Upper lobe of left lung (tissue), 4 donors: ENCODE data around the gene CUX1.

Experiments used
- CTCF ChIP-seq, 6 experiments: fragments of 450-650 bp in 4 of 6; fragments of 200-600 bp in 2 of 6; sonication (generic) in 2 of 6; IDR thresholded peaks; one replicate each; pipeline ENCODE4 v1.5.1; 2016 to 2019; ENCODE audit warnings: antibody characterized with exemption in 6 of 6
- EP300 ChIP-seq, 4 donors: sonication (generic); formaldehyde crosslinking; IDR thresholded peaks; one replicate each; pipeline ENCODE4 v1.5.1; 2017; ENCODE audit warnings: antibody characterized with exemption in 4 of 4, control low read depth in 2 of 4
- POLR2A ChIP-seq, 4 donors: fragments of 450-650 bp; IDR thresholded peaks; one replicate each; pipeline ENCODE4 v1.5.1; 2016 to 2017; ENCODE audit warnings: antibody characterized with exemption in 4 of 4, mild to moderate bottlenecking in 2 of 4
- POLR2AphosphoS5 ChIP-seq, 2 donors: sonication (generic); formaldehyde crosslinking; IDR thresholded peaks; one replicate each; pipeline ENCODE4 v1.5.1; 2017; ENCODE audit warnings: antibody characterized with exemption in 2 of 2

- TF ChIP-seq CTCF (IDR thresholded peaks at IDR 0.05) (no peak), POLR2A (IDR thresholded peaks at IDR 0.05) (no peak), EP300 (IDR thresholded peaks at IDR 0.05) (no peak), POLR2AphosphoS5 (IDR thresholded peaks at IDR 0.05) (no peak)
These were observed 303.3 kb downstream of the CUX1 start for GRCh38 chr7:102120666-102121195.
